ENCODE results near the gene TOB2. TPM values are rescaled to one million over a fixed set of nuclear protein-coding genes. Genes with fewer than 3 reads are reported as not detected.
"Not testable (repeated sequence)": the region's sequence is repeated elsewhere in the genome, so short reads cannot be mapped to it uniquely, and the experiment has no call there.

The TOB2 gene
- polyA plus RNA-seq, 3 donors, result 52.6 to 68.9 (median 55.0) TPM

DNA sequence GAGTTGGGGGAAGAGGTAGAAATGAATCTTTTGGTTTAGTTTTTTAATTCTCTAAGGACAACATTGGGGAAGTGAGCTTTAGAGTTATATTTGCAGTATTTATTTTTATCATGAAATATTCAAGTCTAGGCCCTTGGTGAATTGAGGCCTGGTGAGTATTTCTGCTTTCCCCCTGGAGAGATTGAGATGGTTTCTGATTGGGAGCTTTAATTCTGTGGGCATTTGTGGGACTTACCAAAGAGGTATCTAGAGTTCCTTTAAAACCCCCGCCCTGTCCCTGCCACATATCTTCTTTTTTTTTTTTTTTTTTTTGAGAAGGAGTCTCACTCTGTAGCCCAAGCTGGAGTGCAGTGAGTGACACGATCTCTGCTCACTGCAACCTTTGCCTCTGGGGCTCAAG is 31.9 kb upstream of the TOB2 start:
- DNase-seq (ENCODE audit: extremely low read depth in 1 of 11, low read depth in 9 of 11, low spot score in 4 of 11), result no peak

GRCh38 chr22:41474872-41475451 is 28.4 kb upstream of the TOB2 start:
- no peak for DNase-seq (ENCODE audit: extremely low read depth in 1 of 11, low read depth in 9 of 11, low spot score in 4 of 11)

DNA sequence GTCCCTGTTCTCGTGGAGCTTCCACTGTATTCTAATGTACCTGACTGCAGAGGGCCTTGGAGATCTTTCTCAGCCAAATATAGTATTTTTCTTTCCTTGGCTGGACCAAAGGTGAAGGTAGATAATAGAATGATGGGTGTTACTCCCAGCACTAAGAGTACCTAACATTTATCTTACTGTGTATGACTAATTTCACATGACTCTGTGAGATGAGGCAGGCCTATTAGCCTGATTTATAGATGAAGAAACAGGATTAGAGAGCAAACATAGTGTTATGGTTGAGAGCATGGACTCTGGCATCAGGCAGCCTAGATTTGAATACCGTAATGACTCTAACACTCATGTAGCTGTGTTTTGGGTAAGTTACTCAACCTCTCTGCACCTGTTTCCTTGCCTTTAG is 25.0 kb upstream of the TOB2 start:
- no peak for DNase-seq (ENCODE audit: extremely low read depth in 1 of 11, low read depth in 9 of 11, low spot score in 4 of 11)

GRCh38 chr22:41470886-41471285 is 24.3 kb upstream of the TOB2 start:
- DNase-seq (ENCODE audit: extremely low read depth in 1 of 11, low read depth in 9 of 11, low spot score in 4 of 11), result no peak

- no peak for DNase-seq (ENCODE audit: extremely low read depth in 1 of 11, low read depth in 9 of 11, low spot score in 4 of 11)
Observed at GRCh38 chr22:41469218-41469851, 22.7 kb upstream of the TOB2 start.

GRCh38 chr22:41468381-41469217 is 22.0 kb upstream of the TOB2 start, which contains the start of the genes ACO2 and PHF5A:
Gene ACO2, plus strand, starts transcription at chr22:41469117. Its CDS starts 30 bp downstream, at chr22:41469147.
Gene PHF5A, minus strand, starts transcription at chr22:41468692. Its CDS starts 39 bp downstream, at chr22:41468653.
- peak; percentile 95 to 100 (median 98) for DNase-seq (ENCODE audit: extremely low read depth in 1 of 11, low read depth in 9 of 11, low spot score in 4 of 11)

DNA sequence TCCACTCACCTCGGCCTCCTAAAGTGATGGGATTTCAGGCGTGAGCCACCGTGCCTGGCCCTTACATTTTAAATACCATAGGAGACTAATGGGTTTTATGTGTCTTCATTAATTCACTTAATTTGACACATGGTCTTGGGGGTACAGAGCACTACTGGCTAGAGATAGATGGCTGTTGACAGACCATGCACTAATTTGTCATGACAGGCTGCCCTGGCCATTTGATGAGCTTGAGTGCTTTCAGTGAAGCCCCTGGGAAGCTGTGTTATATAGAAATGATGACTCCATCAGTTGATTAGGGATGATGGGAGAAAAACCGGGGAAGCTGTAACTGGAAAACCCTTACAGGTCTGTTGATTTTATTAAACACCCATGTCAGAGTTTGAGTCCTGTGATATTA is 15.3 kb upstream of the TOB2 start:
- DNase-seq (ENCODE audit: extremely low read depth in 1 of 11, low read depth in 9 of 11, low spot score in 4 of 11), result no peak

GRCh38 chr22:41460071-41460470 is 13.5 kb upstream of the TOB2 start:
- not testable (repeated sequence) for DNase-seq (ENCODE audit: extremely low read depth in 1 of 11, low read depth in 9 of 11, low spot score in 4 of 11)

- DNase-seq (ENCODE audit: extremely low read depth in 1 of 11, low read depth in 9 of 11, low spot score in 4 of 11), result no peak
Observed at GRCh38 chr22:41459431-41459830, 12.8 kb upstream of the TOB2 start.

- no peak for DNase-seq (ENCODE audit: extremely low read depth in 1 of 11, low read depth in 9 of 11, low spot score in 4 of 11)
Observed at GRCh38 chr22:41458161-41458728, 11.6 kb upstream of the TOB2 start.

GRCh38 chr22:41448189-41448808 is 1.7 kb upstream of the TOB2 start:
- peak; percentile 97 to 100 (median 99) for DNase-seq (ENCODE audit: extremely low read depth in 1 of 11, low read depth in 9 of 11, low spot score in 4 of 11)

DNA sequence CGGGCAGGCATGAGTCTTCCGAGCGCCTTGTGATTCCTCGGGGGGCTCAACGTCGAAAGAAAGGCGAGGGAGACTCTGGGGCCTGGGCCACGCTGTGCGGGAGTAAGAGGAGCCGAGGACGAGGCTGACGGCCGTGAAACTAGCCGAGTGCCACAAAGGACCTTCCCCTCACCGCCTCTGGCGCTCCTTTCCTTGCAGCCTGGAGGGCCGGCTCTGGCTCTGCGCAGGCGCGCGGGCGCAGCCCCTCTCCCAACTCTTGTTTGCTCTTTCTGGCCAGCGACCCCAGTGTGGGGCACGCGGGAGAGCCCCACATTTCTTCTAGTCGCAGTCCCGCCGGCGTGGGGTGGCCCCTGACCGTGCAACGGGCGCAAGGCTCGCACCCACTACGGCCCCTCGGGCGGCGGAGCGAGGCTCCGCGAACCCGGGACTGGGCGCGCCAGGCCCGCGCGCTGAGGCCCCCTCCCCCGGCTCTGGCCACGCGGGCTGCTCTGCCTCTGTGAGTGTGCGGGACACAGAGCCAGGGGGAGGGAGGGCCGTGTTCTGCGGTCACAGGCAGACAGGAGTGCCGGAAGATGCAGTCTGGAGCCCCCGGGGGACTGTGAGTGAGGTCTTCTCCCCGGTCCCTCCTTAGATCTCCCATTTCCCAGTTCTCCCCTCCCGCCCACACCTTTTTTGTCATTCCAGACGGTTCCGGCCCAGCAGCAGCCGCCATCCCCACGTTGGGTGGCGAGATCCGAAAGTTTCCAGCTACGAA is 1.0 kb upstream of the TOB2 start:
- DNase-seq (ENCODE audit: extremely low read depth in 1 of 11, low read depth in 9 of 11, low spot score in 4 of 11), result peak in 8 of 11 donors; percentile 60 to 69 (median 64)

DNA sequence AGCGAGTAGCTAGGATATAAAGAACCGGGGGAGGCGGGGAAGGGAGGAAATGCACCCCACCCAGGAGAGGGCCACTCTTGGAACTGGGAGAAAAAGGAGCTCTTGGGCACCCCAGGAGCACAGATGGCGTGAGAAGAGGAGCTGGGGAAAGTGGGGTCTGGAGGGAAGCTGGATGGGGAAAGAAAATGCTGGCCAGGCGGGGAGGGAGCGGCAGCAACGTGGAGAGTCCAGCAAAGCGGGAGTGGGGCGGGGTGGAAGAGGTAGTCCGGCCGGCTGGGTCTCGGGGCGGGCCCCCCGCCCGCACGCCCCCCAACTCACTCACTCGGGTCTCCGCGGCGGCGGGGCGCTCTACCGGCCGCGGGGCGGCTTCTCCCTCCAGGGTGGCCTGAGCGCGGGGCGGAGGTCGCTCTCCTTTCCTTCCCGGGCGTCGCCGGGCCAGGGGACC is 522 bp downstream of the TOB2 start:
- DNase-seq (ENCODE audit: extremely low read depth in 1 of 11, low read depth in 9 of 11, low spot score in 4 of 11), result peak in 3 of 11 donors; percentile 3 to 9 (median 6)

GRCh38 chr22:41445129-41446056 is 1.2 kb downstream of the TOB2 start:
- DNase-seq (ENCODE audit: extremely low read depth in 1 of 11, low read depth in 9 of 11, low spot score in 4 of 11), result peak in 3 of 11 donors; percentile 8 to 17 (median 15)

DNA sequence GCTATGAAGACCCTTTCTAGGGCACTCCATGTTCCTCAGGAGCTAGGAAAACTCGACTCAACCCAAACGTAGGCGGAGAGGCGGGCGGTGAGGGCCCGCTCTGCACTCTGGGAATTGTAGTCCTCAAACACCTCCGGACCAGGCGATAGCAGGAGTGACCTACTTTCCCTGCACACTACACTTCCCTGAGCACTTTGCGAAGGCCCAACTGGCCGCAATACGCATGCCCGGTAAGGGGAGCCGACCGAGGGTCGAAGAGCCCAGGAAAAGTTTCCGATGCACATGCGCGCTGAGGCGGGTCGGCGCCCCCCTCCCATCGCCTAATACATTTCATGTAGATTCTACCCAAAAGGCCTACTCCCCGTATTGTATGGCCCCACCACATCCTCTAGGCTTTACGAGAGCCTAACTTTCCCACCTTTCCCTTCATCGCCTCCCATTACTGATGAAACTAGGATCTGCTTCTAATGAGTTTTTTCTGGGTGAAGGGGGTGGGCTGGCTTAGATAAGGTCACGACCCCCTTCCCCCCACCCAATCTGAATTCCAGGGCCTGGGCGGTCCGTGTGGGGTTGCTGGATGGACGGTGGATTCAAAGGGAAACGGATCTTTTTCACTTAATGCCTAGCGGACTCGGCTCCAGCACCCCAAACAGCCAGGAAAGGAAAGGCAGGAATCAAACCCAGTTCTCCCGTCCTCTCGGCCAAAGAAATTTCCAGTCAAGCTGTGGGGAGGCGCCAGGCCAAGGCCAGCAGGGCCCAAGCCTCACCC is 2.1 kb downstream of the TOB2 start:
- DNase-seq (ENCODE audit: extremely low read depth in 1 of 11, low read depth in 9 of 11, low spot score in 4 of 11), result peak; percentile 90 to 98 (median 95)

DNA sequence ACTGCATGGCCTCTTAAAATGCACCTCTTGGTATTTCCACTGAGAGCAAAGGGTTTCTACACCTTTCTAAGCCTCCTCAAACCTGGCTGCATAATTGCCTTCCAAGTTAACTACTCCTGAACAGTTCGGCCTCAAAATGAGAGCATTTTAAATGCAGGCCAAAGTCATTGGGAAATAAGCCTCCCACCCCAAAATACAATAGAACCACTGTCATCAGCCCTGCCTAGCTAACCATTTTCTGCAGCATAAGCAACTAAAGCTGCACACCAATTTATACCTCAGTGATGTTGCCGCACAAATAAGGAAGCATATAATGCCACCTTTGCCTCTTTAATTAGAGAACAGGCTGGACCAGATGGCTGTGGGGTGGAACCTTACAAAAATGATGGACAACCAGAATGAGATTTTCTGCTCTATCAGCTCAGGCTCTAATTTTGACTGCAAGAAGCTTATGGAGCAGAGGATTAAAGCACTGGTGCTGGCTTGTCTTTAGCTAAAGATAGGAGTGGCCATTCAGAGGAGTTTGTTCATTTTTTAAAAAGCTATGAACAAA is 4.3 kb downstream of the TOB2 start:
- no peak for DNase-seq (ENCODE audit: extremely low read depth in 1 of 11, low read depth in 9 of 11, low spot score in 4 of 11)

Data from renal cortex interstitium (tissue), 11 donors.